T-helper 1 cell treated with Interleukin-12 subunit alpha and Interleukin-12 subunit beta and Interleukin-4 antibody, amounts not matched to agents 30 μg/mL and 1 μg/mL, for 36 hours (primary cell): Measurements from ENCODE around the gene GJE1.
"Not testable (repeated sequence)": the region's sequence is repeated elsewhere in the genome, so short reads cannot be mapped to it uniquely, and the experiment has no call there.

Source experiments
- H3K27ac Mint-ChIP-seq: one replicate; pipeline ENCODE4 v1.8.0; 2021; ENCODE audit warnings: mild to moderate bottlenecking, mixed read lengths
- H3K27me3 Mint-ChIP-seq: one replicate; pipeline ENCODE4 v1.8.0; 2021; ENCODE audit warnings: low read depth, mixed read lengths
- H3K36me3 Mint-ChIP-seq: one replicate; pipeline ENCODE4 v1.8.0; 2021; ENCODE audit warnings: low read depth, mixed read lengths
- H3K4me1 Mint-ChIP-seq: one replicate; pipeline ENCODE4 v1.8.0; 2021; ENCODE audit warnings: low read depth, mixed read lengths
- H3K4me3 Mint-ChIP-seq: one replicate; pipeline ENCODE4 v1.8.0; 2021; ENCODE audit warnings: mild to moderate bottlenecking, moderate library complexity, mixed read lengths
- H3K9me3 Mint-ChIP-seq: one replicate; pipeline ENCODE4 v1.8.0; 2021; ENCODE audit warnings: mixed read lengths

Gene GJE1

GRCh38 chr6:142152746-142153145 is 20.0 kb downstream of the GJE1 start:
- no peaks in the 10 kb centered on the region for H3K9me3 Mint-ChIP-seq
- peaks cover 32% of the 10 kb centered on the region for H3K4me1 Mint-ChIP-seq
- H3K27me3 Mint-ChIP-seq, result no peaks in the 10 kb centered on the region
- peaks cover 12% of the 10 kb centered on the region for H3K36me3 Mint-ChIP-seq
- no peak overlapping the region for H3K4me3 Mint-ChIP-seq
- no peak overlapping the region for H3K27ac Mint-ChIP-seq

- Mint-ChIP-seq H3K4me3 (no peak overlapping the region), H3K36me3 (peaks cover 11% of the 10 kb centered on the region), H3K27me3 (no peaks in the 10 kb centered on the region), H3K27ac (no peak overlapping the region), H3K9me3 (no peaks in the 10 kb centered on the region), H3K4me1 (peaks cover 28% of the 10 kb centered on the region)
Measured at GRCh38 chr6:142153196-142153595, 20.5 kb downstream of the GJE1 start.

DNA sequence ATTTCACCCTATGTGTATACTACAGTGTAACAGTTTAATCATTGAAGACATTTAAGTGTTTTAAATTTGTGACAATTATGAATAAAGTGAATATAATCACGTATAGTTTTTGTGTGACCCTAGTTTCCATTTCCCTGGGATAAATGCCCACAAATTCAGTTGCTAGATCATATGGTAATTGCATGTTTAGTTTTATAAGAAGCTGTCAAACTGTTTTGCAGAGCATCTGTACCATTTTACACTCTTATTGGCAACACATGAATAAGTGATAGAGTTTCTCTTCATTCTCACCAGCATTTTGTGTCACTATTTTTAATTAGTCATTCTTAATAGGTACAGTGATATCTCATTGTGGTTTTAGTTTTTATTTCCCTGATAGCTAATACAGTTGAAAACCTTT is 21.6 kb downstream of the GJE1 start:
- H3K4me3 Mint-ChIP-seq, result no peak overlapping the region
- H3K9me3 Mint-ChIP-seq, result no peaks in the 10 kb centered on the region
- no peaks in the 10 kb centered on the region for H3K27me3 Mint-ChIP-seq
- peaks cover 7% of the 10 kb centered on the region for H3K36me3 Mint-ChIP-seq
- H3K4me1 Mint-ChIP-seq, result peaks cover 21% of the 10 kb centered on the region
- no peak overlapping the region for H3K27ac Mint-ChIP-seq

- H3K27ac Mint-ChIP-seq, result no peak overlapping the region
- peaks cover 7% of the 10 kb centered on the region for H3K36me3 Mint-ChIP-seq
- no peaks in the 10 kb centered on the region for H3K27me3 Mint-ChIP-seq
- peaks cover 17% of the 10 kb centered on the region for H3K4me1 Mint-ChIP-seq
- H3K9me3 Mint-ChIP-seq, result no peaks in the 10 kb centered on the region
- H3K4me3 Mint-ChIP-seq, result no peak overlapping the region
Measured at GRCh38 chr6:142155091-142155490, 22.4 kb downstream of the GJE1 start.

DNA sequence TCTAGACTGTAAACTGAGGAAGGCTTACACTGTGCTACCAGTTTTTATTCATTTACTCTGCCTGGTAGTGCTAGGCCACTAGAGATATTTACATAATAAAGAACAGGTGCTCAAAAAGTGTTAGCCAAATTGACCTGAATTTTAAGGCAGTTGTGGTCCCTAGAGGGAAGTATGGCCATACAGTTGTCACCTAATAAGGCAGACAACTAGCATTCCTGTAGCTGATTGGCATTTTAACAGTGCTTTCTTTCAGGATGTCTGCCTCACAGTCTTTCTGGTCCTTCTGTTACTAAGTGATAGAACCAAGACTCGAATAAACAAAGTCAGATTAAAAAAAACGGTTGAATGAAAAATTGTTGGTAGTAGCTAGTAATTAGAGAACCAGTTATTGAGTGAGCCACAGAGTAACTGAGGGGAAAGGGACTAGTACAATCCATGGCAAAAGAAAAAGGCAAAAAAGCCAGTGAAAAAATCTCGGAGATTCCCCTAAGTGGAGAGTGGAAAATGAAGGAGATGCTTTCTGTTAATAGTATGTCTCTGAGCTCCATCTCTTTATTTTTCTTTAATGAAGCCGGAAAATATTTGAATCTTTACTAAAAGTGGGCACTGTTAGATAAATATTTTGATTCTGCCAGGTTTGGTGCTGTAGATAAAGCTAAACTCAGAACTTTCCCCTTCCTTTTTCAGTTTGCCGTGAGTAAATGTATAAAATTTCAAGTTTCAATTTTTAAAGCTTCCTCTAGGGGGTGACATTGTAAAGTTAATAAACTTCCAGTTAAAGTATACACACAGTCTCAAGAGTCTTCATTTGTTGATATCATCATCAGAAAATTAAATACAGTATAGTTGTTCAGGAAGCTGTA is 23.4 kb downstream of the GJE1 start:
- Mint-ChIP-seq H3K36me3 (no peaks in the 10 kb centered on the region), H3K27ac (no peak overlapping the region), H3K4me3 (no peak overlapping the region), H3K4me1 (peaks cover 15% of the 10 kb centered on the region), H3K9me3 (no peaks in the 10 kb centered on the region), H3K27me3 (no peaks in the 10 kb centered on the region)

DNA sequence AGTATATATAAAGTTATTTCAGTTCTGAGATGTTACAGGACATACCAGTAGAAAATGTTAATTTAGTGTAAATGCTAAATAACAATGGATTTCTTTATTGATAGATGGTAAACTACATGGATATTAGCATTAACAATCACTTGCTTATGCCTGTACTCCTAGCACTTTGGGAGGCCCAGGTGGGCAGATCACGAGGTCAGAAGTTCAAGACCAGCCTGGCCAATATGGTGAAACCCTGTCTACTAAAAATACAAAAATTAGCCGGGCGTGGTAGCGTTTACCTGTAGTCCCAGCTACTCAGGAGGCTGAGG is 24.0 kb downstream of the GJE1 start:
- not testable (repeated sequence) for H3K27ac Mint-ChIP-seq, H3K27me3 Mint-ChIP-seq, H3K4me3 Mint-ChIP-seq, H3K9me3 Mint-ChIP-seq, H3K36me3 Mint-ChIP-seq
- H3K4me1 Mint-ChIP-seq, result peaks cover 14% of the 10 kb centered on the region

- Mint-ChIP-seq H3K4me3 (no peak overlapping the region), H3K27ac (no peak overlapping the region), H3K27me3 (no peaks in the 10 kb centered on the region), H3K4me1 (peaks cover 4% of the 10 kb centered on the region), H3K9me3 (no peaks in the 10 kb centered on the region), H3K36me3 (no peaks in the 10 kb centered on the region)
Measured at GRCh38 chr6:142162780-142163179, 30.1 kb downstream of the GJE1 start.

- Mint-ChIP-seq H3K36me3 (peaks cover under 1% of the 10 kb centered on the region), H3K4me3 (no peak overlapping the region), H3K9me3 (no peaks in the 10 kb centered on the region), H3K27me3 (no peaks in the 10 kb centered on the region), H3K4me1 (no peaks in the 10 kb centered on the region), H3K27ac (no peak overlapping the region)
Measured at GRCh38 chr6:142165227-142165626, 32.5 kb downstream of the GJE1 start.

DNA sequence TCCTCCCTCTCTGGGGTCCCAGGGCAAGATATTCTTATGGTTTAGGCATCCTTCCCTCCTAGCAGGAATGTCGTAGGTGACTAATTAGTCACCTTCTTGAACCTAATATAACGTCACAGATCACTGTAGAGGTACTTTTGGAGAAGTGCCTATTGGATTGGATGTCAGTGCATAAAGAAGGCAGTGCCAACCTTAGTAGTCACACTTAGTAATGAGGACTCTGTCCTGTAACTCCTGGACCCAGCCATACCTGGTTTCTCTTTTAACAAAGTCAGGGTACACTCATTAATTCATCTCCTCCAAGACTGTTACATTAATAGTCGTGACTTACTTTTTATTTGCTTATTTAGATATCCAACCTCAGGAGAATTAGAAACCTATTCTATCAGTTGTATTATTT is 34.3 kb downstream of the GJE1 start:
- Mint-ChIP-seq H3K27ac (no peak overlapping the region), H3K9me3 (no peaks in the 10 kb centered on the region), H3K4me1 (no peaks in the 10 kb centered on the region), H3K27me3 (no peaks in the 10 kb centered on the region), H3K36me3 (peaks cover 6% of the 10 kb centered on the region), H3K4me3 (no peak overlapping the region)

DNA sequence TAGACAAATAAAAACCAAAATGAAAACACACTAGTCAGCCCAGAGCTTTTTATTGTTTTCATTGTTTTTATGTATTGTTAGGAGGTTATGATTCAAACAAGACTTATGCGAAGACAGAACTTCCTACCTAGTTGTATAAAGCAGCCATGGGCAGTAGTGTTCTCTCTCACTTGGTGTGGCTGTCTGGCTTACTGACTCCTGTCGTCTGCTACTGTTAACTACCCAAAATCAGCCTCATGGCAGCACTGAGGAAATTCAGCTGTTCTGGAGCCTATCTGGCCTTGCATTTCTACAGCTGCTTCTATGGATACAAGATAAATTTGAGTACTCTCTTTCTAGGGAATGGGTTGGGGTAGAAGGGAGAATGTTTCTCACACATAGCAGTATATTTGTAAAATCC is 34.8 kb downstream of the GJE1 start:
- peaks cover 10% of the 10 kb centered on the region for H3K36me3 Mint-ChIP-seq
- H3K27me3 Mint-ChIP-seq, result no peaks in the 10 kb centered on the region
- H3K9me3 Mint-ChIP-seq, result no peaks in the 10 kb centered on the region
- H3K4me1 Mint-ChIP-seq, result no peaks in the 10 kb centered on the region
- no peak overlapping the region for H3K4me3 Mint-ChIP-seq
- no peak overlapping the region for H3K27ac Mint-ChIP-seq

- no peak overlapping the region for H3K4me3 Mint-ChIP-seq
- peaks cover 34% of the 10 kb centered on the region for H3K36me3 Mint-ChIP-seq
- no peak overlapping the region for H3K27ac Mint-ChIP-seq
- no peaks in the 10 kb centered on the region for H3K9me3 Mint-ChIP-seq
- no peaks in the 10 kb centered on the region for H3K27me3 Mint-ChIP-seq
- no peaks in the 10 kb centered on the region for H3K4me1 Mint-ChIP-seq
Measured at GRCh38 chr6:142171351-142171750, 38.6 kb downstream of the GJE1 start.

DNA sequence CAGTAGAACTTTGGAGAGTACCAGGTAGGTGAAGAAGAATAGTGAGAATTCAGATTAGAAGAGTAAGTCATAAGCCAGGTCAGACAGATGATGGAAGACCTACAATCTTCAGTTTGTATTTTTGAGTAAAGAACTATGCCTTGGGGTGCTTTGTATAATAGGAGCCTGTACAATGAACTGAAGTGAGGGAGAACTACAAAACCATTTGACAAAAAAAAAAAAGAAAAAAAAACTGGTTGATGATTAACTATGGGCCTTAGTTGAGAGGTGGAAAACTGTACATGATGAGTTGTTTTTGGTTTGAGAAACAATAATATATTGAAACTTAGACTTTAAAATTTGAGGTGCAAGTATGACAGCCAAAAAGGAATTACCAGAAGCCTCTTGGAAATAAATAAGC is 40.0 kb downstream of the GJE1 start:
- H3K4me1 Mint-ChIP-seq, result no peaks in the 10 kb centered on the region
- no peaks in the 10 kb centered on the region for H3K27me3 Mint-ChIP-seq
- no peak overlapping the region for H3K27ac Mint-ChIP-seq
- peaks cover 8% of the 10 kb centered on the region for H3K9me3 Mint-ChIP-seq
- H3K4me3 Mint-ChIP-seq, result no peak overlapping the region
- peaks cover 45% of the 10 kb centered on the region for H3K36me3 Mint-ChIP-seq

- Mint-ChIP-seq H3K4me3 (no peak overlapping the region), H3K27ac (no peak overlapping the region), H3K9me3 (peaks cover 14% of the 10 kb centered on the region), H3K36me3 (peaks cover 52% of the 10 kb centered on the region), H3K4me1 (no peaks in the 10 kb centered on the region), H3K27me3 (no peaks in the 10 kb centered on the region)
Measured at GRCh38 chr6:142173980-142174379, 41.3 kb downstream of the GJE1 start.

GRCh38 chr6:142174703-142175102 is 42.0 kb downstream of the GJE1 start:
- H3K9me3 Mint-ChIP-seq, result peaks cover 14% of the 10 kb centered on the region
- H3K4me1 Mint-ChIP-seq, result no peaks in the 10 kb centered on the region
- no peaks in the 10 kb centered on the region for H3K27me3 Mint-ChIP-seq
- no peak overlapping the region for H3K4me3 Mint-ChIP-seq
- no peak overlapping the region for H3K27ac Mint-ChIP-seq
- peaks cover 52% of the 10 kb centered on the region for H3K36me3 Mint-ChIP-seq

- no peaks in the 10 kb centered on the region for H3K27me3 Mint-ChIP-seq
- H3K4me1 Mint-ChIP-seq, result peaks cover 2% of the 10 kb centered on the region
- no peak overlapping the region for H3K4me3 Mint-ChIP-seq
- peaks cover 14% of the 10 kb centered on the region for H3K9me3 Mint-ChIP-seq
- no peak overlapping the region for H3K27ac Mint-ChIP-seq
- peaks cover 43% of the 10 kb centered on the region for H3K36me3 Mint-ChIP-seq
Measured at GRCh38 chr6:142178129-142178528, 45.4 kb downstream of the GJE1 start.

GRCh38 chr6:142182004-142182403 is 49.3 kb downstream of the GJE1 start:
- peaks cover 11% of the 10 kb centered on the region for H3K9me3 Mint-ChIP-seq
- H3K36me3 Mint-ChIP-seq, result peaks cover 20% of the 10 kb centered on the region
- H3K27ac Mint-ChIP-seq, result no peak overlapping the region
- H3K4me3 Mint-ChIP-seq, result no peak overlapping the region
- no peaks in the 10 kb centered on the region for H3K27me3 Mint-ChIP-seq
- peaks cover 4% of the 10 kb centered on the region for H3K4me1 Mint-ChIP-seq
